Activated CD4-positive, alpha-beta T cell treated with anti-CD3 and anti-CD28 coated beads, Interleukin-2, Interleukin-6, amounts not matched to agents 100 ng/mL and 50 ng/mL, durations not matched to agents 16 hours and 8 hours (primary cell): ENCODE measurements around the gene NPHP4.

Experiments
- DNase-seq: peaks from one replicate; pipeline ENCODE4 v3.0.0-alpha.2; 2020

NPHP4 gene

DNA sequence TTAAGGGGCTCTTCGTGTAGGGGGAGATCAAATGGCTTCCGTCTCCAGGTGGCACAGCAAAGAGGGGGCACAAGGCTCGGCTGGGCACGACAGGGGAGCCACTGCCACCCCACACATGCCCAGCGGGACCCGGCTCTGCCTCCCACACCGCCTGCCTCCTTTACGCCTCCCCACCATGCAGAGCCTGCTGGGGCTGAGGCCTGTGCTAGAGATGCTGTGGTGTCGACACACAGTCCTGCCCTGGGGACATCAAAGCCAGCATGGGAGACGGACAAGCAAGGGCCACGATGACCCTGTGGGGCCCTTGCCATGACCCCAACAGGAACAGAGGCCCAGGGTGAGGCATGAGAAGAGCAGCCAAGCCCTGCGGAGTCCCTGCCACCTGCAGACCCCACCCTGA lies 102.8 kb downstream of the NPHP4 start:
- DNase-seq = no peak

DNA sequence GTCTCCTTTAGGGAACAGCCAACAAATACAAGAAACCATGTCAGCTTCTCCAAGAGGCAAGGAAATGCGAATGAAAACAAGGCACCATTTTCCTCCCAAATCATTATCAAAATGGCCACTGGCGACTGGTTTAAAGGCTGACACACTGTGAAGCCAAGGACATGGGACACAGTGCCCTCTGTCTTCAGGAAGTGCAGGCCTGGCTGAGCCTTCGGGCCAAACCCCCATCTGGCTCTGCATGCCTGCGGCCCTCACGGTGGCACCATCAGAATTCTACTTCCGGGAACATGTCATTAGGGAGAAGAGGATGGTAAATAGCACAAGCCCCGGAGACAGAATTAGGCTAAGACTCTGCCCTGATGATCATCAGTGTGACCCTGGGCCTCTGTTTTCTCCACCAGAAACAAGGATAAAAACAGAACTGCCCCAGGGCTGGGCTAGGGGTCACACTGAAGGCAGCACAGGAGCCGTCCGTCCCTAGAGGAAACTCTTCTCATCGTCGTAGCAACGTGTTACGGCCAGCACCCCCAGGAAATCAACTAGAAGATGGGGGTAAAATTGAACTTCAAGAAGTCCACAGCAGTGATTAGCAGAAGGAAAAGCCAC lies 103.5 kb downstream of the NPHP4 start:
- no peak for DNase-seq

DNA sequence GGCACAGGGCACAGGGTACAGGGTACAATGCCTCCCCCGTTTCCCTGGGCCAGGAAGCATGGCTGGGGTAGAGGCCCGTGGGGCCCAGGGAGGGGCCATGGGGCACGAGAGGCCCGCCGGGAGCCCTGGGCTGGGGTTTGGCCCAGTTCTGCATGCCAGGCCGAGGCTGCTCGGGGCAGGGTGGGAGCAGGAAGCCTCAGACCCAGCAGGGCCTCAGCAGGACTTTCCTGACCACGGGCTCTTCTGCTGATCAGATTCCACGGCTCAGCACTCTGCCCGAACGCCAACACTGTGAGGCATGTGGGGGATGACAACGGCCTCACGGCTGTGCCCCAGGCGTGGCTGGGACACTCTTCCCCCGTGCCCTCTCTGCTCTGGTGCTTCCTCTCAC lies 104.3 kb downstream of the NPHP4 start:
- no peak for DNase-seq

DNA sequence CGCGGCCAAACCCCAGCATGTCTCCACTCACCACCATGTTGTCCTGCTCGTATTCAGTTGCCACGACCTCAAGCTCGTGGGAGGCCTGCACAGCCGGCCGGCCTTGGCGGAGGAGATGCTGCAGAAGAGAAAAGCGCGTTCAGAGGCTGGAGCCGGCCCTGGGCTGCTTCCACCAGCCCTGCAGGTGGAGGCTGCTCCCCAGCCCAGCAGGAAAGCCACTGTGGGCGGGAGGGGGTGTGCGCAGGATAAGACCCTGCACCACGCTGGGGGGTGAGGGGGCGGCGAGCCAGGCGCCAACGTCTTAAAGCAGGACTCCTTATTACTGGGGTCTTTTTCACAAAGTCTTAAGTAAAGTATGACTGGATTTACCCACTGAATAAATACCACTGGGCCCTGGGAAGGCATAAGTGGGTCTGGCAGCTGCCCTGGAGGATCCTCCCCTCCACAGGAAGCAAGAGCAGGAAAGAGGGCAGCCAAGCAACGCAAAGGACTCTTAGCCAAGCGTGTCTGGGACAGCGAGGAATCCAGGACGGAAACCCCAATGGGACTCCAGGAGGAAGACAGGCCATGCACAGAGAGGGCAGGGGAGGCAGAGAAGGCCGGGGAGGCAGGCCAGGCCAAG lies 104.8 kb downstream of the NPHP4 start:
- no peak for DNase-seq

DNA sequence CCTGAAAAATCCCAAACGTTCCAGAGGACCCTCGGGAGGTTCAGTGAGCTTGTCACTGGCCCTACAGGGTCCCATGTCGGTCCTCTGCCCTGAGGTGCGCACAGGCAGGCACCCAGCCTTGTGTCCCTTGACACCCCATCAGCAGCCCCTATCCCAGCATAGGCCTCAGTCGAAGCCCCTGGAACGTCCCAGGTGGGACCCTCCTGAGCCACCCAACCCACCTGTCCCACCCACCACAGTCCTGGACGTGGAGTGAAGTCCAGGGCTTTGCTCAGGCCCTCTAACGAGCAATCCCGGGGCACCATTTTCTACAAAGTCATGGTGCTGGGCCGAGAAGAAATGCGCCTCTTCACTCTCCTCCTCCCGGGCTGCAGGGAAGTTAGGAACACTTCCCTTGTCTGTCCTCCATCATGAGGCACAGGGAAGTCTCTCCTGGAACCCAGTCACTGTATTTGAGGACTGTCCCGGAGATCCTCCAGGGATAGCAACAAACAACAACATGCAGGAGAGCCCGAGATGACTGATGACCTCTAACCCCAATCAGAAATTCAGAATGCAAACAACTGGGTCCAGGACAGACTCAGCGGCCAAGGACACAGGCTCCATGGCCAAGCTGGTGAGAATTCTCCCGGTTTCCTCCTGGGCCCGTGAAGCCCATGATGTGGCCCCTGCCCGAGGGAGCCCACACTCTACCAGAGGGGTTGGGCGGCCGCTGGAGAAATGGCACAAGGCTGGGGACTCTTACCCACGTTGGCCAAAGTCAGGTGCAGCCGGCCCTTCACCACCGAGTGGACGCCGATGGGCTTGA lies 105.5 kb downstream of the NPHP4 start:
- no peak for DNase-seq

DNA sequence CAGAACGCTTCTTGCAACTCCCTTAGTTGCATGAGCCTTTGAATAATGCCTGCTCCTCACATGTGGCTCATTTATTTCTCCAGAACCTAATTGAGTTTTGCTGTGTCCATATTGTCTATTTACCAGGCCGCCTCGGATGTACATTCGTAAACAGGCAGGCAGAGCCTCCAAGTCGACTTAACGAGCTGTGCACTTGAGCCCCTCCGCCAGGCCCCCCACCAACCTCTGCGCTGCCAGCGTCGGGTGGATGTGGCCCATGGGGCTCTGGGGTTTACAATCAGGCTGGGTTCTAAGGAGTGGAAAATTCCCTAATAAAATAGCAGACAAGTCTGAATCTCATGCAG lies 106.1 kb downstream of the NPHP4 start:
- no peak for DNase-seq

DNA sequence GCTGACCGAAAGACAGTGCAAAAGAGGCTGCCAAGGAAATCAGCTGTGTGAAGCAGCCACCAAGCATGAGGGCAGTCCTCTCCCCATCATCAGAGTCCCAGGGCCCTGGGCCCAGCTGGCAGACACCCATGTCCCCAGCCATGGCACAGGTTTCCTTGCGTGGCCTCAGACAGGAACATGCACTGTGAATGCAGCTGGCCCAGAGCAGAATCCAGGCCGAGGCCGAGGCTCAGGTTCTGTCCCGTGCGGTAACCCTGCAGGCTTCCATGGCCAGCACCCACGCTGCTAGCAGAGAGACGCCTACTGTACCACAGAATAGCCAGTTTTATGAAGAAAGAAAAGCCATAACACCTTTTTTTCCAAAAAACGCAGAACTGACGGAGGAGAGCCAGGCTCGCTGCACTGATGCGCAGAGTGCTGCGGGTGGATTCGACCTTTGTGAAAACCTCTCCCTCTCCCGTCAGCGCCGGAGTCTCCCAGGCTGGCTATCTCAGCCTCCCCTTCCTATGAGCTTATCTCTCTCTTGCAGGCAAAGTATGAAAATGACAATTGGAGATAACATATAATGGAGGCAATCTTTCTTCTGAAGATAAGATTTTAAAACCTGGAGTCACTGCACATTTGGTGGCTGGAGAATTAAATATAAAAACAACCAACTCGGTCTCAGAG lies 106.6 kb downstream of the NPHP4 start:
- no peak for DNase-seq

DNA sequence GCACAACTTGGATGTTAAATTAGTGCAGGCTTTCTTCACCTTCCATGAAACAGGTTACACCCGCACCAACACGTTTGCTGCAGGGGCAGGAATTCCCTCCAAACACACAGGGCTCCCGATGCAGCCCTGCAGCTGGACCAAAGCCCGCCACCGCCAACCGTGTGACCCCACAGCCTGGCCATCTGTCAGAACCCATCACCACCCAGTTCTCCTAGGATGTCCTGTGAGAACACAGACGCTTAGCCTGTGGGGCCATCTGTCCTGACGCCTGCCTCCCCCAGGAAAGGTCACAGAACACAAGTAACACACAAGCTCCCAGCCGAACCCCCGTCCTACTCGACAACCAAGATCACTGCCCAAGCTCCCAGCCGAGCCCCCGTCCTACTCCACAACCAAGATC lies 108.1 kb downstream of the NPHP4 start:
- no peak for DNase-seq

DNA sequence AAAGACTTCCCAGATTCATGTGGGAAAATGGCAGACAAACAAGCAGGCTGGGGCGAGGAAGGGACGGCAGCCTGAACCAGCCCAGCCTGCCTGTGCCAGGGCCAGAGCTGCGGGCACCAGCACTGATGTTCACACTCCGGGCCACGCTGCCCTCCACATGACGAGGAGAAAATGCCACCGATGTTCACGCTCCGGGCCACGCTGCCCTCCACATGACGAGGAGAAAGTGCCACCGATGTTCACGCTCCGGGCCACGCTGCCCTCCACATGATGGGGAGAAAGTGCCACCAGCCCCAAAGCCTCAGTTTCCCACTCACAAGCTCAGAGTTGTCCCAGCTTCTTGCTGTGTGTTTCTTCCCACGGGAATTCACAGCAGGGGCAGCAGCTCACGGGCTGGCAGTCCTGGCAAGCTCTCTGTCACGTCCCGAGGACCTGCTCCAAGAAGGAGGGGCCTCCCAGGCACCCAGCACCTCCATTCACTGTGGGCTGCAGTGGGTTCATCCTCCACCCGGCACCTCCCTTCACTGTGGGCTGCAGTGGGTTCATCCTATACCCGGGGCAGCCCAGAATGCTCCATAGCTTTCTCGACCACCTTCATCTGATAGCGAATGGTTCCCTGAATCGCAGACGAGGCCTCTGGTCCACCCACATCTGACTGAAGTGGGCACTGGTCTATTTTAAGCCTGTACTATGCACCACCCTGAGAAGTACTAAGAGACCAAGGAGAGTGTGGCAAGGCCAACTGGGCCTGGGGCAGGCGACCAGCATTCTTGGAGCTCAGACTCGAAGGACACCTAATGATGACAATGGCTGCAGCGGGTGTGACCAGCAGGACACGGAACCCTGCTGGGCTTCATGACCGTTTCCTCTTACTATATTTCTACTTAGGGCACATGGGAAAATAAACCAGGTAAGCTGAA lies 108.8 kb downstream of the NPHP4 start:
- no peak for DNase-seq

DNA sequence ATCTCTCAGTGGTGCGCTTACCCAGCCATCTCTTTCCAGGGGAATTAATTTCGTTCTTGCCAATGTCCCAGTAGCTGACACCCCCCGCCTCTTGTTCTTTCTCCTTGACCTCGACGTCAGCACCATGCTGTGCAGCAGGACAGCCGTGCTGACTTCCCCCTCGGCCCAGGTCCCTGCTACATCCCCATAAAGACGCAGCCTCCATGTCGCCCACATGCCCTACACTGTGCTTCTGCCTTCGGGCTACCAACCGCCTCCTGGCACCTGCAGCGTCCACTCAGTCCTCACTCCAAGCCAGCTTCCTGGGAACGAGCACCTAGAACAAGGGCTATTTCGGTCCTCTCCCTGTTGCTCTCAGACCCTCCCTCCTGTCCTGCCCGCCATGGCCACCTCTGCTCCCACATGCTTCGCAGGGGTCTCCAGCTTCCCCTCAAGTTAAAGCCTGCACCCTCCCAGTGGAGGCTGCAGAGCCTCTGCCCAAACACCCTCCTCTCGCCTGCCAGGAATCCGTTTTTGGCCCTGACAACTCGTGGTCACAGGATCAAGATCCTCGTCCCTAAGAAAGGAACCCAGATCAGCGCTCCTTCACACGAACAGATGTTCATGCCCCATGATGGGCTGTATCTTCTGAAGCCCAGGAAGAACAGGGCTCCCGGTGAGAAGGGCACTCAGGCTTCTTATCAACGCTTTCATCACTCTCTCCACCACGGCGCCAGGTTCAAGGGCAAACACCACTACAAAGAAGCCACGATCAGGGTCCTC lies 109.7 kb downstream of the NPHP4 start:
- no peak for DNase-seq

DNA sequence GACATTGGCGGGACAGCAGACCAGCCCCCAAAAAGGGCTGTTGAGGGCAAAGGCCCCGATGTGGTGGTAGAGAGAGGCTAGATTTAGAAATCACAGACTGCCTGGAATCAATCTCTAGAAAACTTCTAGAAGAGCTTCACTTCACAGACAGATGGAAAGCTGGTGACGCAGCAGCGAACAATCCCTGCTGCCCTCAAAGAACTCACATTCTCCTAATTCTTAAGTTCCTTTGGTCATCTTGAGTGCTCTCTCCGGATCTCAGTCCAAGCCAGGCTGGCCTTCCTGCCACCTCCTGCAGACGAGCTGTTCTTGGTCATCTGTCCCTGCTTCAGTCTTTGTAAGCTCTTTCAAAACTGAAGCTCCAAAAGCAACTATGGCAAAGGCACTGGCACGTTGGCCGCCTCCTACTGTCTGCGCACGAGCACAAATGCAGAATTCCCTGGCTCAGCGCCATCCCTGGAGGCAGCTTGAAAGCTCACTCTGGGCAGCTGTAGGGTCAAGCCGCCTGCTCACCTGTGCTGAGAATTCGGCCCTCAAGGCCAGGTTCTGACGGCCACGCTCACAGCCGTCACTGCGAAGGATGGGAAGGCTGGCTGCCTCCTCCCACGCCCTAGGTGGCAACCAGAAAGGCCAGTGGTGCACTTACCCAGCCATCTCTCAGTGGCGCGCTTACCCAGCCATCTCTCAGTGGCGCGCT lies 110.6 kb downstream of the NPHP4 start:
- DNase-seq = no peak

DNA sequence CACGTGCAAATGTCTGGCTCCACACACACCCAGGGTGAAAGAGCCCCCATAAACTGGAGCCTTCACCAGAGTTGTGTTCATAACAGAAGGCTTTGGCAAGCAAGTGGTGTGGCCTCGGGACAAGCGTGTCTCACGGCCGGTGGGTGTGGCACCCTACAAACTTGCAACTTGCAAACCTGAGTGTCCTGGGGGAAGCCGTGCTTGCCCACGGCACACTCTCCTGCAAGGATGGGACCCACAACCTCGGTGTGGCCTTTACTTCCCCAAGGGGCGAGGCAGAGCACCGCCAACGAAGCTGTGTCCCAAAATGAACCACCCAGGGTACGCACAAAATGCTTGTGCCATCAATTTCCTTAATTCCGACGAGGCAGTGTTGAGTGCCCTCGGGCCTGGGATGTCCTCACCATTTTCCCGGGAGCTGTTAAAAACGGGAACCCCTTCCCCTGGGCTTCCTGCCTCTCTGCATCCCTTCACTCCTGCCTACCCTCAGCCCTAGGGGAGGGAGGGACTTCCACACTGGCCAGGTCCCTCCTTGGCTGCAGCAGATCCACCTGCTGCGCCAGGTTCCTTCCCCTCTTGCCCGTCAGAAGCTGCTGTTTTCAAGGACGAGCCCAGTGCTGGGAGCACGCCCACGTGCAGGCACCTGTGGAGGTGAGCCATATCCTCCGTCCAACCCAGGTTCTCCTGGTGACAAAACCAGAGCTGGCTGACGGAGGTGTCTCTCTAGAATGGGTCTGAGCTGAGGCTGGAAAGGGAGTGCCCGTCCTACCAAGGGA lies 111.4 kb downstream of the NPHP4 start:
- DNase-seq = no peak

DNA sequence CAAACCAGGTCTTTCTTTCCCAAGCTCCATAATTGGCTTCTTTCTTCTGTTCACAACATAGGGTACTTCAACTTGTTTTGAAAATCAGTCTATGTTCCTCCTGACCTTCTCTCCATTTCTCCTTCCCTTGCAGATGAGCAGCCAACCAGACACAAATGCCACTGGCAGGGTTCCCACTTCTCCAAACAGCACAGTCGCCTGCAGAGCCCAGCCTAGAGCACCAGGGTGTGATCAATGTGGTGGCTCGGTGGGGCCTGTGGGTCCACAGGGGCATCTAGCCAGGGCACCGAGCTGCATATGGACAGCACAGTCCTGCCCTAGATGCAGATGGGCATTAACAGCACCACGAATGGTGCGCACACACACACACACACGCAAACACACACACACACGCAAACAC lies 112.8 kb downstream of the NPHP4 start:
- no peak for DNase-seq

DNA sequence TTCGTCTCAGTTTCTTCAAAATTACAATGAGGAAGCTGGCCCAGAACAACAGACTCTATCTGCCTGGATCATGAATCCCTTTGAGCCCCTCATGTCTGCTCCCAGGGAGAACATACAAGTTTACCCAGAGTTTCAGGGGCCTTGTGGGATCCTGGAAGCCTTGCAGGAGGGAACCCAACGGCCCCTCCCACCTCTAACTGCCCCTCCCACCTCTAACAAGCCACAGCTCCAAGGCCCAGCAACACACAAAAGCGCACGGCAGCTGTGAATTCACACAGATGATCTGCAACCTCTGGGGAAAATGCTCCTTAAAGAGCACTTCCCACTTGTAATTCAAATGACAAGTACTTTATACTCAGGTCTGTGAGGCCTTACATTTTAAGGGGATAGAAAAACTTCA lies 113.3 kb downstream of the NPHP4 start:
- DNase-seq = no peak

DNA sequence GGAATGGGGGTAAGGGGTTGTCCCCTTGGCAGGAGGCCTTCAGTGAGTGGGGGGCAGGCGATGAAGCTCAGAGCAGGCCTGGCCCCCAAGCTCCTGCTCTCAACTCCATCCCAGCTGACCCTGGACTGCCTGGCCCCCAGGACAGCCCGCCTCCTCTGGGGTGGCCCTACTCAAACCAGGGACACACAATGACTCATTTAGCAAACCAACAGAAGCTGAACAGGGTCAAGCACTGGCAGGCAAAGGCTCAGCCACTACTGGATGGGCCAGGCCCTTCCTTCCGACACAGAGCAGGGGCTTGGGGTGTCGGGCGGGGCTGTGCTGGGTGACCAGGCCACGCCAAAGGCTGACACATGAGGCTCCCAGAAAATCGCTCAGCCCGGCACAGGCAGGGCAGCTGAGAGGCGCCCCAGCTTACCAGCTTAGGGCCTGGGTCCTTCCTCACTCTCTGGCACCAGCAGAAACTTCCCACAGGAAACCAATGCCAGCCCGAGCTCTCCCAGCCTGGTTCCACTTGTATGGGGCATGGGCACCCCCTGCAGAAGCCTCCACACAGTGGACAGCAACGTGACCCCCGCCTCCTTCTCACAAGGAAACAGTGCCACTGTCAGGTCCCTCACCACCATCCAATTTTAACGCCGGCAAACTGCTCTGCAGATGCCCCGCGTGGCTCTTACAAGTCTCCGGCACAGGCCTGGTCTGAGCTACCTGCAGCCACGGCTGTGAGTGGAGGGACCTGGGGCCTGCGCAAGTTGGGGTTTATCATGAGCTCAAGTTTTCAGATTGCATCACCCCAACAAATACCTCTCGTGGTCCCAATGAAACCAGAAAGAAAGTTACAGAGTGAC lies 114.3 kb downstream of the NPHP4 start:
- DNase-seq = no peak

DNA sequence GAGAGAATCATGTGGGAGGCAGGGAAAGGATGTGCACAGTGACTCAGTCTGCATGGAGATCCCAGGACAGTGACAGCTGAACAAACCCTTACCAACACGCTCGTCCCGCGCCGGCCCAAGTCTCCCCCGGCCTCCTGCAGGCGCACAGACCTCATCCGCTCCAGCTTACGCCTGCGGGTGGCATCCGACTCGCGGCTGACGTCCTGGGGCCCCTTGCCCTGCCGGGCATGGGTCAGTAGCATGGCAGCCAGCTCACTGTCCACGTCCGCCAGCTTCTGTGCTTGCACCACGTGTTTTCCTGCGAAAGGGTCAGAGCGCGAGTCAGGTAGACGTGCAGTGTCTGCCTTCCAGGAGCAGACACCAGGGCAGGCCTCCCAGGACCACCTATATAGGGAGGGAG lies 115.2 kb downstream of the NPHP4 start:
- DNase-seq = no peak

DNA sequence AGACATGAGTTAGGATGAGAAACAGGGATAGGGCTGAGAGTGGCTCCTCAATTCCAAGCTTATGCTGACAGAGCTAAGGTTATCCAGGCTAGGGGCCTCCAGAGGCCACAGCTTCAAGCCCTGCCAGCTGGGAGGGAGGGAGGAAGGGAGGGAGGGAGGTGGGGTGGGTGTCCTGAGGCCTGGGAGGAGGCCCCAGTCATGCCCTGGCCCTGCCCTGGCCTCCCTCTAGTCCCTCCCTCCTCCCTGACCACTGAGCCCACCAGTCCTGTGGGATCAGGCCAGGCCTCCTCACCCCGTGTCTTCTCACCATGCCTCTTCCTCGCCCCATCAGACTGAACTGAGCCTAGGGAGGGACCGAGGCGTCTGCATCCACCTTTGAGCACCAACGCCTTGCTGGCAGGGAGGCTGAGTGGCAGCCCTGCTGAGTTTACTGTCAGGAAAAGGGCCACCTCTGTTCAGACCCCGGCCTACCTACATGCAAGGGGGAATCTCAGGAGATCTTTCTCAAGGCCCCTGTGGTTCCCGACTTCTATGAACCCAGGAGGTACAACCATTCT lies 116.1 kb downstream of the NPHP4 start:
- no peak for DNase-seq

DNA sequence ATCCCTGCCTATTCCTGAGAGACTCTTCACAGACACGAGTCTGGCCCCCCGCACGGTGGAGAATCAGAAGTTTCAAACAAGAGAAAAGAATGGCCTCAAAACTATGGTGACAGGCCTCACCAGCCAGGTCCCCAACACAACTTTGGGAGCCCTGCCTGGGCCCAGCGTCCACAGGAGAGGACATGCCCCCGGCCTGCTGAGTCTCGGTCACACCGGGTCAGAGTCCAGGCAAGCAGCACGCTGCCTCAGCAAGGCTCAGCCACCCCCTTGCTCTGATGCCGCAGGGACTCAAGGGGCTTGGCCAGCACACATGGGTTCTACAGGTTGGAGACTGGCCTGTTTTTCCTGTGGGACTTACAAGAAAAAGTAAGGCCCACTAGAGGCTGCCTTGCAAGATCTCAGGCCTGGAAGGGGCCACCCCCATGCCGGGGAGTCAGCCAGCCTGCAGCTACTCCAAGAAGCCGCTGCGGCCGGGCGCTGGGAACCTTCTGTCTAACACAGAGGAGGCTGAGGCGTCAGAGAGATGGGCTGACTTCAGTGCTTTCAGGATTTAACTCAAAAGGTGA lies 116.8 kb downstream of the NPHP4 start:
- DNase-seq = no peak
